Spleen (tissue), 11 donors: ENCODE results near the gene USB1. TPM values are rescaled to one million over a fixed set of nuclear protein-coding genes. Genes with fewer than 3 reads are reported as not detected.

Experiments
- DNase-seq: peaks from one replicate; pipeline ENCODE4 v3.0.0-alpha.2; 2020
- H3K27ac ChIP-seq, 8 donors: fragments of 200-600 bp; sonication (generic) in 7 of 8; 1 replicate in 4 of 8; 2 replicates in 4 of 8; pipeline versions ENCODE4 v1.5.0 to v1.8.0; 2016 to 2021; ENCODE audit warnings: inconsistent platforms in 4 of 8, mild to moderate bottlenecking in 4 of 8, moderate library complexity in 1 of 8
- H3K27me3 ChIP-seq, 7 donors: fragments of 200-600 bp; sonication (generic) in 6 of 7; replicated peaks in 1 of 7; 1 replicate in 4 of 7; 2 replicates in 3 of 7; pipeline versions ENCODE4 v1.5.0 to v1.8.0; 2016 to 2021; ENCODE audit warnings: inconsistent platforms in 3 of 7, mild to moderate bottlenecking in 1 of 7
- H3K36me3 ChIP-seq, 6 donors: fragments of 200-600 bp; sonication (generic) in 5 of 6; 1 replicate in 4 of 6; 2 replicates in 2 of 6; pipeline versions ENCODE4 v1.5.0 to v1.8.0; 2016 to 2021; ENCODE audit warnings: inconsistent platforms in 2 of 6
- H3K4me1 ChIP-seq, 6 donors: fragments of 200-600 bp; sonication (generic) in 5 of 6; 1 replicate in 3 of 6; 2 replicates in 3 of 6; pipeline versions ENCODE4 v1.5.0 to v1.8.0; 2016 to 2021; ENCODE audit warnings: inconsistent platforms in 3 of 6
- H3K4me3 ChIP-seq, 8 donors: fragments of 200-600 bp; sonication (generic) in 7 of 8; 1 replicate in 4 of 8; 2 replicates in 4 of 8; pipeline versions ENCODE4 v1.5.0 to v1.8.0; 2016 to 2021; ENCODE audit warnings: inconsistent platforms in 4 of 8, mild to moderate bottlenecking in 4 of 8, moderate library complexity in 2 of 8
- H3K9me3 ChIP-seq, 8 donors: fragments of 200-600 bp; sonication (generic) in 7 of 8; 1 replicate in 4 of 8; 2 replicates in 4 of 8; pipeline versions ENCODE4 v1.5.0 to v1.8.0; 2016 to 2021; ENCODE audit warnings: inconsistent platforms in 4 of 8
- CTCF ChIP-seq, 11 experiments: fragments of 200-600 bp in 7 of 11; fragments of 450-650 bp in 4 of 11; sonication (generic) in 4 of 11; IDR thresholded peaks in 8 of 11; conservative IDR thresholded peaks in 3 of 11; 1 replicate in 7 of 11; 2 replicates in 4 of 11; pipeline versions ENCODE4 v1.4.0 to v1.8.0; 2016 to 2021; ENCODE audit warnings: antibody characterized with exemption in 11 of 11, inconsistent platforms in 4 of 11, mild to moderate bottlenecking in 1 of 11
- POLR2A ChIP-seq, 3 donors: fragments of 450-650 bp; IDR thresholded peaks; one replicate each; pipeline ENCODE4 v1.5.1; 2017; ENCODE audit warnings: antibody characterized with exemption in 3 of 3, mild to moderate bottlenecking in 1 of 3
- POLR2AphosphoS5 ChIP-seq, 3 donors: sonication (generic); formaldehyde crosslinking; IDR thresholded peaks; one replicate each; pipeline ENCODE4 v1.5.1; 2017; ENCODE audit warnings: antibody characterized with exemption in 3 of 3
- WGBS, 5 donors: extraction: QIAGEN DNeasy Blood & Tissue Kit in 3 of 5; methylation state at CpG; one replicate each; pipeline versions ENCODE4 v1.1.5 to v1.1.7; 2013 to 2018; 5-methylcytosine and 5-hydroxymethylcytosine counted together
- intact Hi-C: fragments of 100-400 bp; cut with DNase I; formaldehyde crosslinking; loops from one replicate; pipeline ENCODE4 v1.15.0; 2023; ENCODE audit warnings: low total_unique reads
- polyA plus RNA-seq, 3 donors: library from polyadenylated mRNA; stranded (reverse); fragments of 200-250 nt; gene quantifications; one replicate each; pipeline ENCODE4 v1.2.1, GENCODE V29; 2013
- total RNA-seq, 7 donors: library from RNA; depleted of rRNA in 3 of 7; stranded (reverse); fragments of >200 nt in 3 of 7; fragmentation: NEBNext Ultra II Directional in 4 of 7; extraction: Animal tissue kit (Norgen Biotek cat#: 25700) in 4 of 7; gene quantifications; one replicate each; pipeline versions ENCODE4 v1.1.0 to v1.2.1, GENCODE V29; 2016 to 2021
- donor health status: healthy with polysubstance abuse.
- donor health status: DM: no; HTN: no; CAD: no; lungs with moderate emphysema.
- donor health status: DM: no; HTN: no; CAD: no.
- donor health status: Bipolar disorder and iron deficiency.
- donor health status: healthy.
- donor health status: DM: no; HTN: no; CAD: no.
- donor health status: DM: yes; HTN: yes; CAD: no.

Gene USB1
- total and polyA plus RNA-seq, 10 donors = 17.7 to 78.4 (median 46.9) TPM

DNA sequence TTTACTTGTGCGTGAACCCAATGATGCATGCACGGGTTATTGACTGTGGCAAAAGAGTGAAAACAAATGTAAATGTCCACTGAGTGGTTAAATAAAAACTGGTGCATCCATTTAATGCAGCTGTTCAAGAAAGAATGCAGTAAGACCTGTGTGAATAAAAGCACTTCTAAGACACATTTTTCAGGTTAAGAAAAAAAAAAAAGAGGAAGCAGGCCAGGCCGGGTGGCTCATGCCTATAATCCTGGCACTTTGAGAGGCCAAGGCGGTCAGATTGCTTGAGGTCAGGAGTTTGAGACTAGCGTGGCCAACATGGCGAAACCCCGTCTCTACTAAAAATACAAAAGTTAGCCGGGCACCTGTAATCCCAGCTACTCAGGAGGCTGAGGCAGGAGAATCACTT is 42.1 kb upstream of the USB1 start:
- no peaks in the 10 kb centered on the region for H3K9me3 ChIP-seq
- 68 to 74% (median 73%) methylated on average over 8 of the region's 8 CpGs for WGBS, 5 donors
- DNase-seq = no peak
- no peaks in the 10 kb centered on the region for H3K4me1 ChIP-seq
- intact Hi-C loops = no loop called here
- no peaks in the 10 kb centered on the region for H3K36me3 ChIP-seq
- TF ChIP-seq CTCF (IDR thresholded peaks at IDR 0.05 in 8 of 11, conservative IDR thresholded peaks at IDR 0.05 in 3 of 11) (no peak), POLR2A (IDR thresholded peaks at IDR 0.05) (no peak), POLR2AphosphoS5 (IDR thresholded peaks at IDR 0.05) (no peak)
- no peak overlapping the region for H3K27ac ChIP-seq
- no peak overlapping the region for H3K4me3 ChIP-seq
- H3K27me3 ChIP-seq = no peaks in the 10 kb centered on the region

- no peaks in the 10 kb centered on the region for H3K36me3 ChIP-seq
- no peaks in the 10 kb centered on the region for H3K4me1 ChIP-seq
- intact Hi-C loops = no loop called here
- no peak overlapping the region for H3K4me3 ChIP-seq
- DNase-seq = no peak
- H3K27ac ChIP-seq = no peak overlapping the region
- WGBS, 5 donors = 72 to 95% (median 75%) methylated on average over 3 to 11 of the region's 11 CpGs
- H3K27me3 ChIP-seq = no peaks in the 10 kb centered on the region
- TF ChIP-seq CTCF (IDR thresholded peaks at IDR 0.05 in 8 of 11, conservative IDR thresholded peaks at IDR 0.05 in 3 of 11) (no peak), POLR2A (IDR thresholded peaks at IDR 0.05) (no peak), POLR2AphosphoS5 (IDR thresholded peaks at IDR 0.05) (no peak)
- no peaks in the 10 kb centered on the region for H3K9me3 ChIP-seq
Observed at GRCh38 chr16:57959804-57960203, 41.4 kb upstream of the USB1 start.

- no peak for TF ChIP-seq POLR2AphosphoS5 (IDR thresholded peaks at IDR 0.05)
- TF ChIP-seq POLR2A (IDR thresholded peaks at IDR 0.05) = no peak
- no peak for TF ChIP-seq CTCF (IDR thresholded peaks at IDR 0.05 in 8 of 11, conservative IDR thresholded peaks at IDR 0.05 in 3 of 11)
- intact Hi-C loops = no loop called here
- H3K9me3 ChIP-seq = no peaks in the 10 kb centered on the region
- H3K36me3 ChIP-seq = no peaks in the 10 kb centered on the region
- WGBS, 5 donors = 74 to 96% (median 85%) methylated on average over 3 to 10 of the region's 10 CpGs
- no peak overlapping the region for H3K4me3 ChIP-seq
- H3K27ac ChIP-seq = no peak overlapping the region
- no peaks in the 10 kb centered on the region for H3K4me1 ChIP-seq
- H3K27me3 ChIP-seq = no peaks in the 10 kb centered on the region
- DNase-seq = peak; percentile 61
Observed at GRCh38 chr16:57960310-57960709, 40.9 kb upstream of the USB1 start.

DNA sequence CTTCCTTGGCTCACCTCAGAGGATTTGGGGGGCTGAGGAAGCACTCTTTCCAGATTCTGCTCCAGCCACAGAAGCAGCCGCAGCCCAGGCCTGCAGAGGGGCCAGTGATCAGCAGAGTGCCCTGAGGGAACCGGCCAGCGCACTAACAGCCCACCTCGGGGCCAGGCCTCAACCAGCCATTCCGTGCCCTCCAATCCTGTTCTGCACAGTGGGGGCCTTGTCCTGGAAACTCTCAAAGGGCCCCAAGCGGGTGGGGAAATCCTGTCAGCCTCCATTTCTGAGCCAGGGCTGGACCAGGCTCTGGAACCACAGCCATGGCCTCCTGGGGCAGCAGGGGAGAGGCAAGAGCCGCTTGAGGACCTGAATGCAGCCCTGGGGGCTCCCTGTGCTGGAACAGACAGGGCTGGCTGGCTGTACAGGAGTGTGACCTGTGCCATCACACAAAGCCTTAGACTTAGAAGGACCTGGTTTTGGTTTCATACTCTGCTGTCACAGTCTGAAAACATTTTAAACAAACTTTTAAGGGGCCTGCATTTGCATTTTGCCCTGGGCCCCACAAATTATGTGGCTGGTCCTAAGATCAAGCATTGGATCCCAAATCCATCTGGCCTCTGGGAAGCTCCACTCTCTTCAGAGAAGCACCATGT is 40.3 kb upstream of the USB1 start:
- Histone ChIP-seq H3K4me1 (no peaks in the 10 kb centered on the region), H3K9me3 (no peaks in the 10 kb centered on the region), H3K36me3 (no peaks in the 10 kb centered on the region), H3K27ac (no peak overlapping the region), H3K27me3 (no peaks in the 10 kb centered on the region), H3K4me3 (no peak overlapping the region)
- DNase-seq = peak; percentile 29
- 85 to 96% (median 89%) methylated on average over 5 to 7 of the region's 7 CpGs for WGBS, 5 donors
- intact Hi-C loops = no loop called here
- TF ChIP-seq POLR2A (IDR thresholded peaks at IDR 0.05) (no peak), POLR2AphosphoS5 (IDR thresholded peaks at IDR 0.05) (no peak), CTCF (IDR thresholded peaks at IDR 0.05 in 8 of 11, conservative IDR thresholded peaks at IDR 0.05 in 3 of 11) (no peak)
